ENCODE results near the gene SASH1.

Gene SASH1

DNA sequence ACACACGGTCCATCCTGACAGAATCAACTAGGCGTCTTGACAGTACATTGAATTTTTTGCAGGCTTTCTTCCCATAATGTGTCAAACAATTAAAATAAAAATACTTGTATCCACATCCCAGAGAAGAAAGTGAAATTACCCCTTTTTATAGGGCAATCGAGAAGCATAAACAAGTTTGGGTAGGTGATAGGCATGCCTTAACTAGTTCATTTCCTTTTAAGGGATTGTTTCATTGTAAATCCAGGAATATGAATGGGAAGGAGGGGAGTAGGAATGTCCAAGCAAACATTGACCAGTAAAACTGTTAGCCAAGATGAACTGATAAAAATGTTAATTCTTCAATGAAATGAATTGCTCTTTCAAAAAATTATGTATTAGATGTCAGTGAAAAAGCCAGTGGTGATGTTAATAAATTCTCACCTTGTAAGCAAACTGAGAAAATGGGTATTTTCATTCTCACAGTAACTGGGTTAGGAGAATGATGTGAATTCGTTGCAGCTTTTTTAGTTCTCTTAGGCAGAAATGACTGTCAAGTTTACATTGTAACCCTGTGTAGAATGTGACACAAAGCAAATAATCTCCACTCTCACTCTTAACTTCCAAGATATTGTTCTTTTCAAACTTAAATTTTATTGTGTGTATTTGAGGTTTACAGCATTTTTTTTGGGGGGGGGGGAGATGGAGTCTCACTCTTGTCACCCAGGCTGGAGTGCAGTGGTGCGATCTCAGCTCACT is 31.6 kb downstream of the SASH1 start:
- Histone ChIP-seq H3K9me3 (ENCODE audit: control insufficient read depth, insufficient read depth, low read length) (no peaks in the 10 kb centered on the region), H3K27me3 (ENCODE audit: control insufficient read depth, low read length) (no peaks in the 10 kb centered on the region), H3K79me2 (ENCODE audit: control insufficient read depth, low read length) (no peaks in the 10 kb centered on the region), H3K27ac (ENCODE audit: low read depth, low read length) (no peak overlapping the region), H3F3A (ENCODE audit: control insufficient read depth, insufficient read depth) (no peaks in the 10 kb centered on the region), H4K20me1 (ENCODE audit: control insufficient read depth, insufficient read depth, low read depth, low read length) (no peaks in the 10 kb centered on the region), H3K4me3 (ENCODE audit: low read length) (no peak overlapping the region), H3K9me2 (replicated peaks; ENCODE audit: control insufficient read depth, low read length) (no peaks in the 10 kb centered on the region), H3K4me1 (ENCODE audit: control insufficient read depth, low read length) (no peaks in the 10 kb centered on the region), H3K36me3 (ENCODE audit: control insufficient read depth, low read length) (no peaks in the 10 kb centered on the region), H3K4me2 (ENCODE audit: low read length) (no peak overlapping the region)
- TF ChIP-seq, protein P1, sequence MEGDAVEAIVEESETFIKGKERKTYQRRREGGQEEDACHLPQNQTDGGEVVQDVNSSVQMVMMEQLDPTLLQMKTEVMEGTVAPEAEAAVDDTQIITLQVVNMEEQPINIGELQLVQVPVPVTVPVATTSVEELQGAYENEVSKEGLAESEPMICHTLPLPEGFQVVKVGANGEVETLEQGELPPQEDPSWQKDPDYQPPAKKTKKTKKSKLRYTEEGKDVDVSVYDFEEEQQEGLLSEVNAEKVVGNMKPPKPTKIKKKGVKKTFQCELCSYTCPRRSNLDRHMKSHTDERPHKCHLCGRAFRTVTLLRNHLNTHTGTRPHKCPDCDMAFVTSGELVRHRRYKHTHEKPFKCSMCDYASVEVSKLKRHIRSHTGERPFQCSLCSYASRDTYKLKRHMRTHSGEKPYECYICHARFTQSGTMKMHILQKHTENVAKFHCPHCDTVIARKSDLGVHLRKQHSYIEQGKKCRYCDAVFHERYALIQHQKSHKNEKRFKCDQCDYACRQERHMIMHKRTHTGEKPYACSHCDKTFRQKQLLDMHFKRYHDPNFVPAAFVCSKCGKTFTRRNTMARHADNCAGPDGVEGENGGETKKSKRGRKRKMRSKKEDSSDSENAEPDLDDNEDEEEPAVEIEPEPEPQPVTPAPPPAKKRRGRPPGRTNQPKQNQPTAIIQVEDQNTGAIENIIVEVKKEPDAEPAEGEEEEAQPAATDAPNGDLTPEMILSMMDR (IDR thresholded peaks at IDR 0.05; ENCODE audit: low read depth, low read length, poor library complexity, severe bottlenecking): no peak
- TF ChIP-seq EZH2phosphoT487 (IDR thresholded peaks at IDR 0.05; ENCODE audit: borderline replicate concordance, low read length): no peak

DNA sequence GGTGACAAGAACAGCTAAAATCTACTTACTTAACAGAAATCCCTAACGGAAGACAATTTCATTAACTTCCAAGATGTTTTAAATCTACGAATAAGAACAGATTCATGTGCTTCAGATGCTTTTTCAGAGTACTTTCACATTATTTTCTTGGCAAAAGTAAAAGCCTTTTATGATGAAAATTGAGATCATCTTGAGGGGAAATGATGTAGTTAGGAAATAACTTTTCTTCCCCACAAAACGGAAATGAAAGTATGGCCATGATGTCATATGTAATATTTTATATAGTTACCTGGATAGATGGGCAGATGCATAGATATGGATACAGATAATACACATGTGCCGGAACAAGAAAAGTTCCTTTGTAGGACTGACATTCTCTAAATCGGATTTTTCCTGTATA is 32.8 kb downstream of the SASH1 start:
- H3K4me3 ChIP-seq (ENCODE audit: low read length): no peak overlapping the region
- H3F3A ChIP-seq (ENCODE audit: control insufficient read depth, insufficient read depth): no peaks in the 10 kb centered on the region
- H3K36me3 ChIP-seq (ENCODE audit: control insufficient read depth, low read length): no peaks in the 10 kb centered on the region
- H3K4me2 ChIP-seq (ENCODE audit: low read length): no peak overlapping the region
- no peaks in the 10 kb centered on the region for H3K27me3 ChIP-seq (ENCODE audit: control insufficient read depth, low read length)
- TF ChIP-seq, protein P1 (IDR thresholded peaks at IDR 0.05; ENCODE audit: low read depth, low read length, poor library complexity, severe bottlenecking): no peak
- no peak for TF ChIP-seq EZH2phosphoT487 (IDR thresholded peaks at IDR 0.05; ENCODE audit: borderline replicate concordance, low read length)
- H3K4me1 ChIP-seq (ENCODE audit: control insufficient read depth, low read length): no peaks in the 10 kb centered on the region
- H4K20me1 ChIP-seq (ENCODE audit: control insufficient read depth, insufficient read depth, low read depth, low read length): no peaks in the 10 kb centered on the region
- no peak overlapping the region for H3K27ac ChIP-seq (ENCODE audit: low read depth, low read length)
- no peaks in the 10 kb centered on the region for H3K79me2 ChIP-seq (ENCODE audit: control insufficient read depth, low read length)
- no peaks in the 10 kb centered on the region for H3K9me3 ChIP-seq (ENCODE audit: control insufficient read depth, insufficient read depth, low read length)
- H3K9me2 ChIP-seq (replicated peaks; ENCODE audit: control insufficient read depth, low read length): no peaks in the 10 kb centered on the region

DNA sequence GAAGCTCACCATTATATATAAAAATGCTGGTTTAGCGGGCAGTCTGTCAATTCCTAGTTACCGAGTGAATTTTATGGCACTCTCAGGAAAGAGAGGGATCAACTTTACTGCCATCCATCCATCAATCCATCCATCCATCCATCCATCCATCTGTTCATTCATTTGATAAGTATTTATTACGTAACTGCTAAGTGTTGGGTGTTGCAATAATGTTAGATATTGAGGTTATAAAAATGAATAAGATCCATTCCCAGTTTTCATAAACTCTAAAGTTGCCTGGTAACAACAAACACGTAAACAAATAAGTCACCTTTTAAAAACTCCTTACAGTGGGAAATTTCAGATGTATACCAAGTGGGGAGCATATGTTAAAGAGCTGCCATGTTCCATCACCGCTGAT is 36.8 kb downstream of the SASH1 start:
- no peaks in the 10 kb centered on the region for H3K4me1 ChIP-seq (ENCODE audit: control insufficient read depth, low read length)
- no peaks in the 10 kb centered on the region for H3K36me3 ChIP-seq (ENCODE audit: control insufficient read depth, low read length)
- no peak overlapping the region for H3K27ac ChIP-seq (ENCODE audit: low read depth, low read length)
- no peaks in the 10 kb centered on the region for H3K27me3 ChIP-seq (ENCODE audit: control insufficient read depth, low read length)
- no peak overlapping the region for H3K4me3 ChIP-seq (ENCODE audit: low read length)
- H3K79me2 ChIP-seq (ENCODE audit: control insufficient read depth, low read length): no peaks in the 10 kb centered on the region
- H4K20me1 ChIP-seq (ENCODE audit: control insufficient read depth, insufficient read depth, low read depth, low read length): no peaks in the 10 kb centered on the region
- no peak overlapping the region for H3K4me2 ChIP-seq (ENCODE audit: low read length)
- TF ChIP-seq EZH2phosphoT487 (IDR thresholded peaks at IDR 0.05; ENCODE audit: borderline replicate concordance, low read length): no peak
- TF ChIP-seq, protein P1 (IDR thresholded peaks at IDR 0.05; ENCODE audit: low read depth, low read length, poor library complexity, severe bottlenecking): no peak
- H3K9me3 ChIP-seq (ENCODE audit: control insufficient read depth, insufficient read depth, low read length): no peaks in the 10 kb centered on the region
- H3F3A ChIP-seq (ENCODE audit: control insufficient read depth, insufficient read depth): no peaks in the 10 kb centered on the region
- no peaks in the 10 kb centered on the region for H3K9me2 ChIP-seq (replicated peaks; ENCODE audit: control insufficient read depth, low read length)

Measured in DOHH2 (cell line).